Activated CD4-positive, alpha-beta T cell treated with anti-CD3 and anti-CD28 coated beads, Interleukin-2, amount 50 U/mL, for 4 hours (primary cell): ENCODE results near the gene NFATC3.
A peak's percentile ranks its signal among the peaks of the same experiment; 100 is the strongest.

Experiments used
- DNase-seq, 2 experiments: peaks; one replicate each; pipeline ENCODE4 v3.0.0-alpha.2; 2020

Gene NFATC3

GRCh38 chr16:68085259-68086071 lies at the start of gene NFATC3:
Gene NFATC3, plus strand, starts transcription at chr16:68085370. Its CDS starts 312 bp downstream, at chr16:68085682.
- DNase-seq: peak; percentile 99

DNA sequence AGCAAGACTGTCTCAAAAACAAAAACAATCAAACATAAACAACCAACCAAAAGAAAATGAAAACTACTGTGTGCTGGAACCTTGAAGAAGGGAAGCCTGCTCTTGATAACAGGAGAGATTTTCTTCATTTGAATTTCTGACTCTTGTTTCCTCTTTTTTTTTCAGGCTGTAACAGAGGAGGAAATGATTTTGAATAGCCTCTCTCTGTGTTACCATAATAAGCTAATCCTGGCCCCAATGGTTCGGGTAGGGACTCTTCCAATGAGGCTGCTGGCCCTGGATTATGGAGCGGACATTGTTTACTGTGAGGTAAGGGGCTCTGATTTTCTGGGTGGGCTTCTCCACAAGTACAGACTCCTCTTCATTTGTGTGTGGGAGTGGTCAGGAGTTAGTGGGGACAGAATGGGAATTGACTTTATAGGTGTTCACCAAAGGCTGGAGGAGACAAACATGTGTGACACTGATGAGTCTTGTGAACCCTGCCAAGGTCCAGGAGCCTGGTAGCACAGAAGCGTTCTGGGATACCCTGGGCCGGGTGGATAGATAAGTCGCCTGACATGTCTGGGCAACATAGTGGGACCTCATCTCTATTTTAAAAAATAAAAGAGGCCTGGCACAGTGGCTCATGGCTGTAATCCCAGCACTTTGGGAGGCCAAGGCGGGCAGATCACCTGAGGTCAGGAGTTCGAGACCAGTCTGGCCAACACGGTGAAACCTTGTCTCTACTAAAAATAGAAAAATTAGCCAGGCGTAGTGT lies 47.2 kb upstream of the NFATC3 start:
- no peak for DNase-seq

GRCh38 chr16:68040506-68041288 lies 44.5 kb upstream of the NFATC3 start:
- peak; percentile 89 to 90 for DNase-seq

- no peak for DNase-seq
Observed at GRCh38 chr16:68041783-68042182, 43.4 kb upstream of the NFATC3 start.

DNA sequence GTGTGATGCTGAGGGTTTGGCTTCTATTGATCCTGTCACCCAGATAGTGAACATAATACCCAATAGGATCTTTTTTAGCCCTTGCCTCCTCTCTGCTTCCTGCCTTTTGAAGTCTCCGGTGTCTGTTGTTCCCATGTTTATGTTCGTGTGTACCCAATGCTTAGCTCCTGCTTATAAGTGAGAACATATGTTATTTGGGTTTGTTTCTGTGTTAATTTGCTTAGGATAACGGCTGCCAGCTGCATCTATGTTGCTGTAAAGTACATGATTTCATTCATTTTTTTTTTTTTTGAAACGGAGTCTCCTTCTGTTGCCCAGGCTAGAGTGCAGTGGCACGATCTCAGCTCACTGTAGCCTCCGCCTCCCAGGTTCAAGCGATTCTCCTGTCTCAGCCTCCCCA lies 39.1 kb upstream of the NFATC3 start:
- no peak for DNase-seq

DNA sequence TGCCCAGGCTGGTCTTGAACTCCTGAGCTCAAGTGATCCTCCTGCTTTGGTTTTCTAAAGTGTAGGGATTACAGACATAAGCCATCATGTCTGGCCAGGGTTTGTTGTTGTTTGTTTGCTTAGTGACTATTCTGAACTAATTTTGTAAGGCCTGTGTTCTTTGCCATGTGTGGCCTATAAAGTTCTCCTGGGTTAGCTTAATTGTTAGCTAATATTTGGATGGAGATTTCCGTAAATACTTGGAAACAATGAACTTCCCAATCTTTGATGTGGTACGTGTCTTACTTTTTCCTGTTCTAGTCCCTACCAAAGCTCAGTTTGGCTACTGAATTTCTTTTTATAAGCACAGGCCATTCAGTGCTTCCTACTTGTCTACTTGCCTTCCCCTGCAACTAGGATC lies 37.2 kb upstream of the NFATC3 start:
- no peak for DNase-seq

GRCh38 chr16:68049449-68049848 lies 35.7 kb upstream of the NFATC3 start:
- no peak for DNase-seq

- DNase-seq: no peak
Observed at GRCh38 chr16:68055395-68055794, 29.8 kb upstream of the NFATC3 start.

- DNase-seq: no peak
Observed at GRCh38 chr16:68059804-68060203, 25.4 kb upstream of the NFATC3 start.

DNA sequence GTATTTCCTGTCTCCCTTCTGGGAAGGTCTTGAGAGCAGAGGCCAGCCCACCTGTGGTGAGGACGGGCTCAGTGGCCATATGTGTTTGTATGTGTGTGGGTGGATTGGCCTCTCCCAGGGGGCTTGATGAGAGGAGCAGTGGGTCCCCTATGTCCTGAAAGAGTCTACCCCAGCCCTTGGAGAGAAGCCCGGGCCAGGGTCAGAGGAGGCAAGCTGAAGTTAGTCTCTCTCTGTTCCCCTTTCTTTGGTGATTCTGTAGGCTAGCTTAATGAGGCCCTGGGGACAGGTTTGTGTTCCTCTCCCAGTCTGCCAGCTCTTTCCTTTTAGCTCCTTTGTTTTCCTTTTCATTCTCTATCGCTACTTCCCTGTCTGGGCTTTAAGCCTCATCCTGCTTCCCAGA lies 23.8 kb upstream of the NFATC3 start:
- no peak for DNase-seq

GRCh38 chr16:68062910-68063393 lies 22.2 kb upstream of the NFATC3 start:
- no peak for DNase-seq

DNA sequence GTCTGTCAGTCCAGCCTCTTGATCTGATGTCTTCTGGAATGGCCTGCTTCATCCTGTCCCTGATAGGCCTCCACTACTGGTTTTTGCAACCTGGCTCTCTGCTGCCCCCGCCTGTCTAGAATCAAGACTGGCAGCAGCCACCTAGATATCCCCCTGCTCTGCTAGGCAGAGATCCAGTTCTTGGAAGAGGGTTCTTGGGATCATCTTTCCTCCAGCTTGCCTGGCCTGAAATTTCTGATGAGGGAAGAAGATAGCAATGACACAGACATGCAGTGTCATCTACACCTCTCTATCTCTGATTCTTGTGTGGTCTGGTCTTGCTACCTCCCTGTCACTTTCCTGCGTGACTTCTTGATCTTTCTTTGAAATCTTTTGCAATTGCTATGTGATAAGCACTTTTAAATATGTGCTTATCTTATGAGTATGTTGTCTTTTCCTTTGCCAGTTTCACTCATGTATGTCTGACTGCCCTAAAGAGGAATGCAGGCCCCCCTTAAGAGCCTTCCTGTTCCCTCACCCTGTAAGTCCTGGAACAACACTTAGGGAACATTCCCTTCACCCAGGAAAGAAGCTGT lies 20.3 kb upstream of the NFATC3 start:
- DNase-seq: peak; percentile 68 to 70

- DNase-seq: no peak
Observed at GRCh38 chr16:68065716-68066305, 19.4 kb upstream of the NFATC3 start.

DNA sequence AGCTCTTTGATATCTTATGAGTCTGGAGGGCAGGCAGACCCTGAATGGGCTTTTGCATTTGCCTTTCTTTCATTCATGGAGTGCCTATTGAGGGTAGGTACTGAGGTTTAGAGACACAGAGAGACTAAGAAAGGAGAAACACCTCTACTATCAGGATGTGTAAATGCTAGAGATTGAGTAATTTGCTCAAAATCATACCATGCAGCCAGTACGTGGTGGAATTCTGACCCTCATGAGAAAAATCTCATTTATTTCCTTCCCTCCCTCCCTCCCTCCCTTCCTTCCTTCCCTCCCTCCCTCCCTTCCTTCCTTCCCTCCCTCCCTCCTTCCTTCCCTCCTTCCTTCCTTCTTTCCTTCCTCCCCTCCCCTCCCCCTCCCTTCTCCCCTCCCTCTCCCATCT lies 18.4 kb upstream of the NFATC3 start:
- DNase-seq: no peak

DNA sequence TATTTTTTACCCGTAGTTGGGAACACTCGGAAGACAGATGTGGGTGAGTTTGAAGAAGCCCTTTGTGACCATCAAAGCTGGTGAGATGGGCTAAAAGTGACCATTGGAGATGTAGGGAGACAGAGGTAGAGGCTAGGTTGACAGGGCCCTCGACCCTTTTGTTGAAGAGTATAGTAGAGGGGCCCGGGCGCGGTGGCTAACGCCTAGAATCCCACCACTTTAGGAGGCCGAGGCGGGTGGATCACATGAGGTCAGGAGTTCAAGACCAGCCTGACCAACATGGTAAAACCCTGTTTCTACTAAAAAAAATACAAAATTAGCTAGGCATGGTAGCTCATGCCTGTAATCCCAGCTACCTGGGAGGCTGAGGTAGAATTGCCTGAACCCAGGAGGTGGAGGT lies 16.2 kb upstream of the NFATC3 start:
- no peak for DNase-seq

DNA sequence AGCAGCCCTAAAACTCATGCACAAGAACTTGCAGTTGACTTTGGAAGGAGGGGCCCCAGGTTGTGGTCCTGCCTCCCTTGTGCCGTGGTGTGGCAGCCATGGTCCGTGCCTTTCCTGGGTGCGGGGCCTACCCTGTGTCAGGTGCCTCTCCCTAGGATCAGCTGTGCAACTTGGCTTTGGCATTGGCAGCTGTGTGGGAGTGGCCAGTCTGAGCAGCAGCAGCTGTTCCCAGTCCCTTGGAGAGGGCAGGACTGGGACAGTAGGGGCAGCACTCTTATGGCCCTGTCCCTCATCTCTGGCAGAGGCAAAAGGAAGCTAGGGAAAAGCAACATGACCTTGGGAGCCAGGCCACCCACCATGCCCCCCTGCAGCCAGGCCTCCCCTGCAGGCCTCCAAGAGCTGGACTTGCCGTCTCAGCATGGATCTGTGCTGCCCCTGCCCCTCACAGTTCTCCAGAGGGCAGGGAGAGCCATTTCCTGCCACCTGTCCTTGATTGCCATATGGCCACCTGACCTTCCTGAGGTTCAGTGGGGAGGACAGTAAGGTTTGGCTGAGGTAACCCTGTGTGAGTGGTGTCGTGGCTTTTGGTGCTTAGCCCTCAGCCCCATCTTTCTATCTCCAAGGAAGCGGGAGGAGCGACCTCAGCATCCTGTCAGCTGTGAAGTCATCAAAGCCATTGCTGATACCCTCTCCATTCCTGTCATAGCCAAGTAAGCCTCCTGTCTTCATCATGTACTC lies 15.5 kb upstream of the NFATC3 start:
- no peak for DNase-seq

DNA sequence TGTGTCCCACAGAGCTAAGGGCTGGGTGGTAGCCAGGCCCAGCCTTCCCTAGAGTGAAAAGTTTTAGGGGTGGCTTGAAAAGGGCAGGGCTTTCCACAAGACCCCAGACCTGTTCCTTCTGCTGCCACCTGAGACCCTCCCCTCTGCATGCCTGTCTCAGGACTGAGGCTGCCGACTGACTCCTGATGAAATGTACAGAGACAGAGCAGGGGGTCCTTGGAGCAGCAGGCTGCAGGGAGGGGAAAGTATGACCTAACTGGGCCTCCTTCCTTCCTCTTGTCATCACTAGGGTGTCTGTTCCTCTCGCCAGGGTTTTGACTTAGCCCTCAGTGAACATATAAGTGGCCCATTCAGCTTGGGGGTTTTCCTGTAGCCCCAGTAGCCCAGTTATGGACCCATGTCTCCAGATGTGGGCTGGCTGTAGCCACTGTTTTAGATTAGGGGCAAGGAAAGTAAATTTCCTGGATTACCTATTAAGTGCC lies 14.9 kb upstream of the NFATC3 start:
- no peak for DNase-seq

DNA sequence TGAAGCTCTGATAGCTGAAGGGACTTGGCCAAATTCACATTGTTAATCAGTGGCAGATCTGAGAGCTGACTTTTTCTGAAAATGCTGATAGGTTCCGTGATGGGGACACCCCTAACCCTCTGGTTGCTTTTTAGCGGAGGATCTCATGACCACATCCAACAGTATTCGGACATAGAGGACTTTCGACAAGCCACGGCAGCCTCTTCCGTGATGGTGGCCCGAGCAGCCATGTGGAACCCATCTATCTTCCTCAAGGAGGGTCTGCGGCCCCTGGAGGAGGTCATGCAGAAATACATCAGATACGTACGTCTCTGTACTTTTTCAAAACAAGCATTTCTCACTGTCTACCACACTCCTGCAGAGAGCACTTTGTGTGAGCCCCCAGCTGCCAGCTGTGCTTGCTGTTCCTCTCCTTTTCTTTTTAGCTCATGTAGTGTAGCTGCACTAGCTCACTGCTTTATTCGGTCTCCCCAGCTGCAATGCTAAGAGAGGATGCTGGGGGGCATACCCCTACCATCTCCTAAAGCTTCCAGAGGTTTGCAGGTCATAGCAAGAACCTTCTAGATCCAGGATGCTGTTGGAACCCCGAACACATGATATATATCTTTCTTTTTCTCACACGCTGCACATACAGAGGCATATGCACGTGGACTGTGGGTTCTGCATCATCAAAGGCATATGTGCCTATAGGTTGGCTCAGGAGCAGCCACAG lies 14.2 kb upstream of the NFATC3 start:
- DNase-seq: no peak

GRCh38 chr16:68071518-68071901 lies 13.7 kb upstream of the NFATC3 start:
- no peak for DNase-seq

- no peak for DNase-seq
Observed at GRCh38 chr16:68072038-68072695, 13.0 kb upstream of the NFATC3 start.
